ENCODE measurements around the gene CHST6.
"Not testable (repeated sequence)": the region's sequence is repeated elsewhere in the genome, so short reads cannot be mapped to it uniquely, and the experiment has no call there.

CHST6 gene

DNA sequence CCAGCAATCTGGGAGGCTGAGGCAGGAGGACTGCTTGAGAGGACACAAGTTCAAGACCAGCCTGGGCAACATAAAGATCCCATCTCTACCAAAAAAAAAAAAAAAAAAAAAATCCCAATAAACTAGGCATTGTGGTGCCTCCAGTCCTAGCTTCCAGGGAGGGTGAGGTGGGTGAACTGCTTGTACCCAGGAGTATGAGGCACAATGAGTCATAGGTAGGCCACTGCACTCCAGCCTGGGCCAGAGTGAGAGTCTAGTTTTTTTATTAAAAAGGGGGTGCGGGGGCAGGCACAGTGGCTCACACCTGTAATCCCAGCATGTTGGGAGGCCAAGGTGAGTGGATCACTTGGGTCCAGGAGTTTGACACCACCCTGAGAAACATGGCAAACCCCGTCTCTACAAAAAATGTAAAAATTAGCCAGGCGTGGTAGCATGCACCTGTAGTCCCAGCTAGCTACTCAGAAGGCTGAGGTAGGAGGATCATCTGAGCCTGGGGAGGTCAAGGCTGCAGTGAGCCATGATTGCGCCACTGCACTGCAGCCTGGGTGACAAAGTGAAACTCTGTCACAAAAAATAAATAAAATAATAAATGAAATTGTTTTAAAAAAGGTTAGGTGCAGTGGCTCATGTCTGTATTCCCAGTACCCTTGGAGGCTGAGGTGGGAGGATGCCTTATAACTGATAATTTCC lies 7.8 kb upstream of the CHST6 start:
- DNase-seq, result no peak

DNA sequence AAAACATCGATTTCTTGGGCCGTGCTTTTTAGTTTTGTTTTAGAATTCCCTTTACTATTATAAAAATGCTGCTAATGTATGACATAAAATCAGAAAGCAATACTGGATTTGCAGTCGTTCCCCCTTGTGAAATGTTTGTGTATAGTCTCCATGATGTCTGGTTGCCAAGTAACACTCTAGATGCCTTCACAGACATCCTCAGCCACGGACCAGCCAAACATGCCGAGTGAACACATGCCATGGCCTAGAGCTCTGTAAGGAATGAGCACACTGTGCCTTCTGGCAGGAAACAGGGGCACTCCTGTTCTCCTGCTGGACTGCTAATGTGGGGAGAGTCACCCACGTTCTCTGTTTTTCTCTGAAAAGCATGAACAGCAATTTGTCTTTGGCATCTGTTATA lies 6.6 kb upstream of the CHST6 start:
- DNase-seq, result not testable (repeated sequence)

DNA sequence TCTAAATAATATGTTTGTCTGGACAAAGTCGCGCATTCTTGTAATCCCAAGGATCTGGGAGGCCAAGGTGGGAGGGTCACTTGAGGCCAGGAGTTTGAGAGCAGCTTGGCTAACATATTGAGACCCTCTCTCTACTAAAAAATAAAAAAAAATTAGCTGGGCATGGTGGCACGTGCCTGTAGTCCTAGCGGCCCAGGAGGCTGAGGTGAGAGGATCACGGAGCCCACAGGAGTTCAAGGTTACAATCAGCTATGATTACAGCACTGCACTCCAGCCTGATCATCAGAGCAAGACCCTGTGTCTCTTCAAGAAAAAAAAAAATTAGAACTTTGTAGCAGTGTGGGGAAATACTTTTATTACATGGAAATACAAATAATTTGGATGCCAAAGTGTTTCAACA lies 6.1 kb upstream of the CHST6 start:
- DNase-seq, result no peak

DNA sequence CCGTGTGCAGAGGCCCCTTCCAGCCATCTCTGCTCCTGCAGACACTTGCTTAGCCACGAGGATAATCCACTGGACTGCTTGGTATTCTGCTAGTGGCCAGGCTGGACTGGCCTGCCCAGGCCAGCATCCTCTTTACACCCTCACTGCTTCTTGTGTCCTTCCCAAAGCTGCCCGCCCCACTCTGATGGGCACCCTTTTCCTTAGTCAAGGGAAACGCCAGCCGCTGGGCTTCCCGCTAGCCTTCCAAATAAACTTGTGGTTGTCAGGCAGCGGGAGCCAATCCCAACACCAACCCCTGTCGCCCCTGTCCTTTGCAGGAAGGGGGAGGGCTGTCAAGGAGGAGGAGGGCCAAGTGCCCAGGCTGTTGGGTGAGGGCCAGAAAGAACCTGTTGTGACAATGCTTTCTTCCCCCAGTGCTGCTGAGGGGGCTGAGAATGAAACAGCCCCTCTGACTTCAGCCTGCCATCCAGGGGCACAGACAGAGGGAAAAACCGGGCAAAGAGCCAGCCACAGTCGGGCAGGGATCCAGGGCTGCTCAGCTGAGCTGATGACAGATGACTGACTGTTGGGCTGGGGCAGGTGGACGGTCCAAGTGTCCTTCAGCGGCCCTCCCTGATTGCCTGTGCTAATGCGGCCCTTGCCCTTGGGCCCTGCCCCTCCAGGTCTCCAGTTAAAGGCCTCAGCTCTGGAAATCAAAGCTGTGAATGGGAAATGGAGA lies 3.5 kb upstream of the CHST6 start:
- not testable (repeated sequence) for DNase-seq

DNA sequence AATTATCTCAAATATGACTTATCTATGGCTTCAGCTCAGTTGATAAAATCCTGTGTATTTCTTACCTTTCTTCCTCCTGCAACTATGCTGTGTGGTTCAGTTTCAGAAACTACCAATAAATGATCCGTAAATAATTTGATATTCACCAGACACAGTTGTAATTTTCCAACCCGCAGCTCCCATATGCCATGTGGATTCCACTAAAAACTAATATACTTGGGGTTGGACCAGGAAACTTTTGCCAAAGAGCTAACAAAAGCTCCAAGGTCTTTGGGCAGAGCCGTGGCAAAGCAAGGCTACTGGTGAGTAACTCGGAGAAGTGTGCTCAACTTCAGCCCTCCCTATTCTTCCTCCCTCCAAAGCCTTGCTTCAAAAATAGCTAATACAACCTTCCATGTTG lies 2.3 kb upstream of the CHST6 start:
- no peak for DNase-seq

DNA sequence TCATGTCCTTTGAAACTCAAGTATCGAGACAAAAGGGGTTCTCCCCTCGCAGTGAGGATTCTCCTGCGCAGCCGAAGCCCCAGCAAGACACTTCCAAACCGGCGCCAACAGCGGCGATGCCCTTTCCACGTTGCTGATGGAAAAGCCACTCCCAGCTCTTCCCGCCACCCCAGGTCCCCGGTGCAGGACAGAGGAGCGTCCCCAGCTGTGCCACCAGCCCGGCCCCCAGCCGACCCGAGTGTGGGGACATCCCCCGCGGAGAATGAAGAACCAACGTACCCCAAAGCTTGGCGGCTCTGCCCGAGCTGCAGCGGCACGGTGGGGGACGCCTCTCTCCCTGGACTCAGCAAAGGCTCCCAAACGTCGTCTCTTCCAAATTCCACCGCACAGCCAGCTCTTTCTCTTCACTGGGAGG lies 573 bp downstream of the CHST6 start:
- no peak for DNase-seq

DNA sequence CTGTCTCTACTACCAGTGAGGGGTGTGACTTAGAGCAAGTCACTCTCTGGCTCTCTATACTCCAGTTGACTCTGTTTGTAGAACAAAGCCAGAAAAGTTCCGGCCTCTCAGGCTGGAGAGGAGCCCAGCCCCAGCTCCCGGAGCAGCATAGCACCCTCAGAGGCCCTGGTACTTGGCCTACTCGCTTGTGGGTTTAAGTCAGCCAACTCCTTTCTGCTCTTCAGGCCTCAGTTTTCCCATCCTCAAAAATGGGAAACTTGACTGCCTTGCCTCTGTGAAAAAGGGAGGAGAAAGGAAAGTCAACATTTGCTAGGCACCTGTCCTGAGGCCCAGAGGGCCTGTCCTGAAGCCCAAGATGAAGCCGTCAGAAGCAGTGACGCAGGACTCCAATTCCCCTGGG lies 1.1 kb downstream of the CHST6 start:
- DNase-seq, result no peak

DNA sequence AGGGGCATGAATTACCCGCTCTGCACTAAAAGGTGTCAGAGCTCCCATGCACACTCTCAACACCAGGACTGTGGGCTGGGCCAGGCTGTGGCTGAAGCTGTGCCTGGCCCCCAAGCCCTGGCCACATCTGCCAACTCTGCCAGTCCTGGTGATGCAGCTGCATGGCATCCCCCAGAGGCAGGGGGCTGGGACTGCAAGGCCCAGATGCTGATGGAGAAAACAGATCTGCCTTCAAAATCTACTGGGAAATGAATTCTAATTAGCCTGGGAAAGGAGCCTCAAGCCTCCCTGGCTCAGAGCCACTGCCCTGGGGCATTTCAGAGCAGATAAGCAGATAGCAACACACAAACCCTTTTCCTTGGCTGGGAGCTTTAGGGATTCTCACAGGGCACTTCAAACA lies 3.4 kb downstream of the CHST6 start:
- no peak for DNase-seq

DNA sequence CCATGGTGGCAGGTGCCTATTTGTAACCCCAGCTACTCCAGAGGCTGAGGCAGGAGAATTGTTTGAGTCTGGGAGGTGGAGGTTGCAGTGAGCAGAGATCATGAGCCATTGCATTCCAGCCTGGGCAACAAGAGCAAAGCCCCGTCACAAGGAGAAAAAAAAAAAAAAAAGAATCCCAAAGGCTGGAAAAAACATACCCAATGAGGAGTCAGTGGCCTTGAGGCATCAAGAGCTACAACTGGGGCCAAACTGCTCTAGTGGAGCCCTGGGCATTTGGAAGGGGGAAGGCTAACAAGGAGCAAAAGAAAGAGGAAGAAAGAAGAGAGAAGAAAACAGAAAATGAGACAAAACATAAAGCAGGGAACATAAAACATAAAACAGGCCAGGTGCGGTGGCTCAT lies 6.9 kb downstream of the CHST6 start:
- no peak for DNase-seq

DNA sequence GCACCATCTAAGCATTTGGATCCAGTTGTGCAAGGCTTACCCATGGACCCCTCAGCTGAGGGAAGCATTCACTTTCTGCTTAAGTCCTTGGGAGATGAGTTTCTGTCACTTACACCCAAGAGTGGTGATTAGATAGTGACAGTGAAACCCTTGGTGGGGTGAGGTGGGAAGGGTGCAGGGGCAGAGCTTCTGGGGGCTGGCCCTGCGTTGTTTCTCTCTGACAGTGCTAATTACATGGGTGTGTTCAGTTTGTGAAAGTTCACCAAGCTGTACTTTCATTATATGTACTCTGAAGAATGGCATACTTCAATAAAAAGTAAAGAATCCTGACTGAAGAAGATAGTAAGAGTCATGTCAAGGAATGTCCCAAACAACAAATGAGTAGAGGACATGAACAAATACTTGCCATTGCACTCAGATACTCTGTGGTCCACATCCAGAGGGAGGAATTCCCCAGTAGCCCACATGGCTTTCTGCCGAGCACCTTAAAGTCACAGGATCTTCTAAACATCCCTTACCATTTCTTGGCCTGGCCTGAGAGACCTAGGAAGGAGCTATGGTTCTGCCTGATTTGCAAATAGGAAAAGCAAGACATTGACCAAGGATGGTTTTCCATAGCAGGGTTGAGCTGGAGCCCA lies 8.4 kb downstream of the CHST6 start:
- no peak for DNase-seq

DNA sequence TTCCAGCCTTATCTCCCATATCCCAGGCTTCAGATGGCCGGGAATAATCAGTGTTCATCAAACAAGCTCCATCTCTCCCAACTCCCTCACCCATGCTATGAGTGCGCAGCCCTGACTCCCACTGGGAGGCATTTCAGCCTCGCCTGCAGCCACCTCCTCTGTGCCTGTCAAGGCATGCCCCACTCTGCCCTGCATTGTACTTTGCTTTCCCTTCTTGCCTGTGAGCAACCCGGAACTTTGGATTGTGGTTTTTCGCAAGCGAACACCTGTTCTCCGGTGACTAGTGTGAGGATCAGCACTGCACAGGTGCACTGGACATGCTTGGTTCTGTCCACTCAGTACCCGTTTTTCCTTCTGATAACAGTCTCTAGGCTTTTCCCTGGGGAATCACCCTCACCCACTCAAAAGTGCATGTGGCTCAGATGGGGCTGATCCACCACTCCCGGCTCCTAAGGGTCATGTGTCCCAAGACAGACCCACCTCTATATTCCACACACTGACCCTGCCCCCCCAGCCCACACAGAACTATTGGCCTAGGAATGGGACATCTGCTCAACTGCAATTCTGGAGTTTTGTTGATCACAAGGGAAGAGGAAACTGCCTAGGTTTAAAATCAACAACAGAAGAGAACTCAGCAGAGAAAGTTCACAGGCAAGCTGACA lies 9.1 kb downstream of the CHST6 start:
- no peak for DNase-seq

DNA sequence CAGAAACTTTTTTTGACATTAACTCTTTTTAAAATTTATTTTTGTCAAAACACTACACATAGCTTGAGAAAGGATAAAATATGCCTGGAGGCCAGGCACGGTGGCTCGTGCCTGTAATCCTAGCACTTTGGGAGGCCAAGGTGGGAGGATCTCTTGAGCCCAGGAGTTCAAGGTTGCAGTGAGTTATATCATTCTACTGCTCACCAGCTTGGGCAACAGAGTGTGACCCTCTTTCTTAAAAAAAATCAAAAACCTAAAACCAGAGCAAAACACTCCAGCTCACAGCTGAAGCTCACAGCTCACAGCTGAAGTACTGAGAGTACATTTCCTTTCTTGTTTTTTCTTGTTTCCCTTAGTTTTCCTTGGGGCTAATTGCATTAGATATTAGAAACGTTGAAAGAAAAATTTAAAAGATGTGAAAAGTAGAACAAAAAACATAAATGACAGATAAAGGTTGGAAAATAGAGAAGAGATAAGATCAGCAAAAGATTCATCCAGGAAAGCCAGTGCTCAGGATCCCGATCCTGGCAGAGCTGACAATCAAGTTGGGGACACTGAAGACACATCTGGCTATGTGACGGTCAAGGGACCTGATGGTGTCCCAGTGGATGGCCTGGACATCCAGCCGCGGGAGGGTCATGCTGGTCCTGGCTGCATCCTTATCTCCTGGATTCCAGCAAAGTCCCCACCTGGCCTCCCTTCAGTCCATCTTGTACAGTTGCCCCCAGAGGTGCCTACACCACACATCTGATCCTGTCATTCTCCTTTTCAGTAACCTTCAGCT lies 9.8 kb downstream of the CHST6 start:
- DNase-seq, result no peak

DNA sequence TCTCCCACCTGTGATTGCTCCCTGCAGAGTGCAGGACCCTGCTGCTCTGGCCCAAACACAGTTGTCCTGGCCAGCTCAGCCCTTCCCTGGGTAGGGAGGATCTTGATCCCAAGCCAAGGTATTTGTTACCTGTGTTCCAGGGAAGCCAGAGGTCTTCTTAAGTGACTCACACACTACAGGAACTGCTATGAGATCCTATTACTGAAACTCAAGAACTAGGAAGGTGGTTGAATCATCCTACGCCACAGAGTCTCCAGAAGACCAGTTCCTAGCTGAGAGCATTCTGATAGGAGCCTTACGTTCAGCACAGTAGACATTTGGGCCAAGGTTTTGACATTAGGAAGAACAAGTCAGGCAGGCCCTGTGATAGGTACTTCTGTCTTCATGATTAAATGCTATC lies 12.0 kb downstream of the CHST6 start:
- DNase-seq, result no peak

DNA sequence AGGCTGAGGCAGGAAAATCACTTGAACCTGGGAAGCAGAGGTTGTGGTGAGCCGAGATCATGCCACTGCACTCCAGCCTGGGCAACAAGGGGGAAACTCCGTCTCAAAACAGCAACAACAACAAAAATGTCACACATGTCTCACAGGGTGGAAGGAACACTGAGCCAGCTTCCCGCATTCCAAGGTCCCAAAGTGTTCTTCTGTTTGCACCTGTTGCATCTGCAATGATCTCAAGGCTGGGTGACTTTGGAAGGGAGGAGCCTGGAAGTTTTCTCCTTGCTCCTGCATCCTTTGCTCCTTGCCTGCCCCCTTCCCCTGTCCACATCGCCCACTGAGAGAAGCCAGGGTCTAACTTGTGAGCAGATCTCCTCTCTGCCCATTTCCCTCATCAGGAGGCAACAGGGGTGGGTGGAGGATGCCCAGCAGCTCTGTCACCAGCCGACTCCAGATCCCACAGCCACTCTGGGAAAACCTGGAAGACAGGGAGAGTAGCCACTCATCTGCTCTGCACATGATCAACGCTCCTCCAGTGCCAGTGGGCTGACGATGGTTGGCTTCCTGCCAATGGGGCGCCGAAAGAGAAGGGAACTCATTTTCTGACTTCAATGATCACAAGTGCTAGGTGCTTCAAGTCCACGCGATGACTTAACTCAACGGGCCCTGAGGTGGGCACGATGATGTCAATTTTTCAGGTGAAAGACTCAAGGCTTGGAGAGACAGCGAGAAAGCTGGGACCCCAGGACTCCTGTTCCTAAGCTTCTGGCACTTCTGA lies 12.6 kb downstream of the CHST6 start:
- no peak for DNase-seq

DNA sequence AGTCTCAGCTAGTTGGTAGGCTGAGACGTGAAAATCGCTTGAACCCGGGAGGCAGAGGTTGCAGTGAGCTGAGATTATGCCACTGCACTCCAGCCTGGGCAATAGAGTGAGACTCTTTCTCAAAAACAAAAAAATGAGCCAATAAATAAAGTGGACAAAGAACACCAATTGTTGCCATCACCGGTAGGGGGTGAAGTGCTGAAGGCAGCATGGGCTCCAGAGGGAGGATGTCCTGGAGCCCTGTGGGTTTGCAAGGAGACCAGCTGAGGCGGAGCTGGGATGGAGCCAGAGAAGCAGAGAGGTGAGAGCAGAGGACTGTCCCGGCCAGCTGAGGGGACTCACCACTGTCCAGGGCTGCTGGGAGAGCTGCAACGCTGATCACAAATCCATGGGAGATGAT lies 13.8 kb downstream of the CHST6 start:
- DNase-seq, result no peak

DNA sequence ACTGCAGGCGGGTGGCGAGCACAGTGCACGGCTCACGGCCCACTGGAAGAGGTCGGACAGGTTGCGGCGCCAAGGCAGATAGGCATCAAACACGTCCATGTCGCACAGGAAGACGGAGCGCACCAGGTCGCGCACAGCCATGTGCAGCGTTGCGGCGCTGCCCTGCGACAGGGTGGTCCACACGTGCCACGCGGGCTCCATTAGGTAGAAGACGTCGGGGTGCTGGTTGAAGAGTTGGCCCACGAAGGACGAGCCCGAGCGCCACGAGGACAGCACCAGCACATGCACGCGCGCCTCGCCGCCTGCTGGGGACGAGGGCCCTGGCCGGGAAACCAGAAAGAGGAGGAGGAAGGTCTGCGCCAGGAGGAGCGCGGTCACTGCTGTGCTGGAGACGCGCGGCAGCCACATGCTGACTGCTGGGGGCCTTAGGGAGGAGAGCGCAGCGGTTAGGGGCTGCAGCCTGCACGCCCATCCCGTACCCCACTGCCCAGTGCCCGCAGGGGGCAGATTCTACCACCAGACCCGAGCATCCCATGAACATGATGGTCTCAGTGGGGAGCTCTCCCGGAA lies 15.7 kb downstream of the CHST6 start:
- no peak for DNase-seq

DNA sequence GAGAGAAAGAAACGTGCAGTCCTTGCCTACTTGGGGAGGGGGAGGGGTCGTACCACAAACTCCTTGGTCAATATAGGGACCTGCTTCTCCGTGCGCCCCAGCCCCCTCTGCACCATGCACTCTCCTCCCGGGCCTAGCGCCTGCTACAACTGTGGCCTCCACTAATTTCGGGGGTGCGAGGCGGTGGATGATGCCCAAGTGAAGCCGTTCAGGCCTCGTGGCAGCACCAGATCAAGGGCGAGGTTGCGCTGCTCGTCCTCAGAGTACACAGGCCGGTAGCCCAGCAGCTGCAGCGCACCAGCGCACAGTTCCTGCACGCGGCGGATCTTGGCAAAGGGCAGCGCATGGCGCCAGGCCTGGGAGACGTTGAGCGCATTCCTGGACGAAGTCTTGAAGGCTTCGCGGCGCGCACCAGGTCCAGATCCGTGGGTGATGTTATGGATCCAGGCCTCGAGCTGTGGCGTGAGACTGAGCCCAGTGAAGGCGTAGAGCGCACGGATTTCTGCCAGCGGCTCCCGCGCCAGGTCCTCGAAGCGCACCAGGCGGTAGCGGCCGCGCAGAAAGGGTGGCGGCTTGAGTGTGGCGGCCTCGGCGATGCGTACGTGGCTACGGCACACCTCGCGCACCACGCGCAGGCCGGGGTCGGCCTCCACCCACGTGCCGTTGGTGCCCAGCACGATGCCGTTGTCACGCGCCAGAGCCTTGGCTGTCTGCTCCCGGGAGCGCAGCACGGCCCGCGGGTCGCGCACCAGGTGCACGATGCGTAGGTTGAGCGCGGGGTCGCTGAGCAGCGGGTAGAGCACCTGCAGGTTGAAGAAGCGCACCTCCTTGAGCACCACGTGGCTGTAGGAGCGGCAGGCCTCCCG lies 16.5 kb downstream of the CHST6 start:
- no peak for DNase-seq

DNA sequence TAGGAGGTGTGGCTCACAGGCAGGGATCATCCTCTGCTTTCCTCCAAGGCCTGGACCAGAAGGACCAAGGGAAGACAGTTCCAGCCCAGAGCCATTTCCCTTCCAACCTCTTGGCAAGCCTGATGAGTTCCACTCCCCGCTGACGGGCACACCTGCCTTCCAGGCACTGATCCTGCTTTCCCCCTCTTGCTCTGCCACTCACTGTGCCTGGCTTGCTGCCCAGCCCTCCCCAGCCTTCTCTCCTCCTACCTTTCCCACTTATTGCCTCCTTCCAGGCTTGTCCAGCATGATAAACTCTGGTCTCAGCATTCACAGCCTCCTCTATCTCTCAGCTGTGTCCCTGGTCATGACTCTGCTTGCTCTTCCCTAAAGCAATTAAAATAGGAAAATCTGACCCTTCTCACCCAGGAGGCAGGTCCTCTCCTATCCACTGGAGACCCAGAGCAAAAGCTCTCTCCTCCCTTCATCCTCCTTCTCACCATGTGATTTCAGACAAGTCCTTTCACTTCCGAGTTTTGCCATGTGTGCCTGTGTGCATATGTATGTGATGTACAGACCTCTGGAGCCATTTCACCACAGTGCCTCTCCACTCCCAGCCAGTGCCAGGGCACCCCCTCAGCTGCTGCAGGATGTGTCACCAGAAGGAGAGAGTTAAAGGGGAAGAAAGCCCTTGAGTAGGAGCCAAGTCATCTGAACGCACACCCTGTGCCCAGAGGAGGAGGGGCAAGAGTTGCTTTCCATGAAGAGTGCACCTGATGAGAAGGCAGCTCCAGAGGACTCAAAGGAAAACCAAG lies 17.4 kb downstream of the CHST6 start:
- no peak for DNase-seq

DNA sequence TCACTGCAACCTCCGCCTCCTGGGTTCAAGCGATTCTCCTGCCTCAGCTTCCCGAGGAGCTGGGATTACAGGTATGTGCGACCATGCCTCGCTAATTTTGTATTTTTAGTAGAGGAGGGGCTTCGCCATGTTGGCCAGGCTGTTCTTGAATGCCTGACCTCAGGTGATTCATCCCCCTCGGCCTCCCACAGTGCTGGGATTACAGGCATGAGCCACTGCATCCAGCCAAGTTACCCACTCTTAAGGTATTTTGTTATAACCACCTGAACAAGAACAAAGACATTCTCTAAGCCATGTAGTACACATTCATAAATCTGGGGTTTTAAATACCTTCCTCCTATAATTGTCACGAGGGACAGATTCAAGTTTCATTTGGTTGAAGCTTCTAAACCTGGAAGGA lies 18.4 kb downstream of the CHST6 start:
- DNase-seq, result no peak

DNA sequence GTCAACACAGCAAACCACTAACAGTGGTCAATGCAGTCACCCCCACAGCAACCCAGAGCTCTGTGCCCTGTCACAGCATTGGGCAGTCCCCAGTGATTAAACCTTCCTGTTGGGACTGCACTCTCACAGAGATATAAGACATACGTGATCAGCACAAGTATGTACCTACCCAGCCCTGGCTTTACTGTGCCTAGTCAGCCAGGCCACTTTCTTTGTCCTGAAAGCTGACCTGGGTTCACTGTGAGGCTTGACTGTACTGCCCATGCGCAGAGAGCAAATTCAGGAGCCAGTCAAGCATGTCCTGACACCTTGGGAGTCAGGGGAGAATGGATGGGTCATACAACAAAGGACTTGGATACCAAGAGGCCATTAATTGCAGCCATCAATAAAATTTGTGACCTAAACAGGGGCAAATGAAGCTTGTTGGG lies 19.8 kb downstream of the CHST6 start:
- DNase-seq, result no peak
